HepG2 (cell line): ENCODE data around the gene GNG3. TPM values are rescaled to one million over a fixed set of nuclear protein-coding genes. Genes with fewer than 3 reads are reported as not detected.
A peak's percentile ranks its signal among the peaks of the same experiment; 100 is the strongest.

ENCODE experiments used
- AHR ChIP-seq: IDR thresholded peaks from 2 replicates; pipeline ENCODE4 v1.6.1; 2018; ENCODE audit warnings: missing genetic modification reagents, missing compliant biosample characterization
- CREM ChIP-seq, 2 experiments: sonication (generic) in 1 of 2; formaldehyde crosslinking in 1 of 2; IDR thresholded peaks; 2 replicates each; pipeline versions ENCODE4 v1.4.0 to v1.6.1; 2016 to 2020; ENCODE audit warnings: antibody characterized with exemption in 1 of 2, mild to moderate bottlenecking in 1 of 2, missing genetic modification reagents in 1 of 2
- ERF ChIP-seq: IDR thresholded peaks from 2 replicates; pipeline ENCODE4 v1.6.1; 2018; ENCODE audit warnings: missing biosample characterization, missing genetic modification reagents
- KDM5B ChIP-seq: sonication (generic); formaldehyde crosslinking; IDR thresholded peaks from 2 replicates; pipeline ENCODE4 v1.4.0; 2020; ENCODE audit warnings: missing genetic modification reagents, mild to moderate bottlenecking, borderline replicate concordance
- LCORL ChIP-seq, 2 experiments: fragments of 450-650 bp in 1 of 2; sonication (generic) in 1 of 2; formaldehyde crosslinking in 1 of 2; IDR thresholded peaks; 2 replicates each; pipeline versions ENCODE4 v1.5.0 to v1.6.1; 2017 to 2020; ENCODE audit warnings: antibody characterized with exemption in 1 of 2, missing genetic modification reagents in 1 of 2
- MEIS1 ChIP-seq: sonication (generic); formaldehyde crosslinking; IDR thresholded peaks from 2 replicates; pipeline ENCODE4 v1.9.0; 2021; ENCODE audit warnings: mild to moderate bottlenecking, missing genetic modification reagents, moderate library complexity, borderline replicate concordance
- MXI1 ChIP-seq: IDR thresholded peaks from 3 replicates; pipeline ENCODE4 v1.6.1; 2012; ENCODE audit warnings: low read depth, low read length, inconsistent platforms, borderline replicate concordance
- NFKB2 ChIP-seq: sonication (generic); formaldehyde crosslinking; IDR thresholded peaks from 2 replicates; pipeline ENCODE4 v1.4.0; 2020; ENCODE audit warnings: missing genetic modification reagents, borderline replicate concordance
- NONO ChIP-seq, 2 experiments: fragments of 450-650 bp in 1 of 2; sonication (generic) in 1 of 2; formaldehyde crosslinking in 1 of 2; IDR thresholded peaks in 1 of 2; conservative IDR thresholded peaks in 1 of 2; 2 replicates each; pipeline versions ENCODE4 v1.6.1 to v1.8.0; 2017 to 2022; ENCODE audit warnings: mild to moderate bottlenecking in 1 of 2, missing genetic modification reagents in 1 of 2, moderate library complexity in 1 of 2
- PHF20 ChIP-seq: sonication (generic); formaldehyde crosslinking; IDR thresholded peaks from 2 replicates; pipeline ENCODE4 v1.5.0; 2020; ENCODE audit warnings: mild to moderate bottlenecking, missing genetic modification reagents
- PHF8 ChIP-seq: sonication (generic); formaldehyde crosslinking; IDR thresholded peaks from 2 replicates; pipeline ENCODE4 v1.5.0; 2020; ENCODE audit warnings: missing genetic modification reagents
- POLR2G ChIP-seq: fragments of 200-400 bp; formaldehyde crosslinking; IDR thresholded peaks from 2 replicates; pipeline ENCODE4 v1.6.1; 2018; ENCODE audit warnings: mild to moderate bottlenecking, low read depth, low read length, moderate library complexity
- SAP130 ChIP-seq: IDR thresholded peaks from 2 replicates; pipeline ENCODE4 v1.6.1; 2016; ENCODE audit warnings: low read depth
- SP4 ChIP-seq: sonication (generic); formaldehyde crosslinking; IDR thresholded peaks from 2 replicates; pipeline ENCODE4 v1.8.1; 2023; ENCODE audit warnings: mild to moderate bottlenecking, missing genetic modification reagents
- ZNF225 ChIP-seq: sonication (generic); formaldehyde crosslinking; IDR thresholded peaks from 2 replicates; pipeline ENCODE4 v1.4.0; 2020; ENCODE audit warnings: mild to moderate bottlenecking, missing genetic modification reagents
- ZNF256 ChIP-seq: sonication (generic); formaldehyde crosslinking; conservative IDR thresholded peaks from 2 replicates; pipeline ENCODE4 v1.4.0; 2020; ENCODE audit warnings: missing genetic modification reagents
- ZNF292 ChIP-seq: sonication (generic); formaldehyde crosslinking; IDR thresholded peaks from 2 replicates; pipeline ENCODE4 v1.8.1; 2022; ENCODE audit warnings: mild to moderate bottlenecking, low read depth, missing genetic modification reagents, borderline replicate concordance
- ZNF891 ChIP-seq: sonication (generic); formaldehyde crosslinking; IDR thresholded peaks from 2 replicates; pipeline ENCODE4 v1.5.0; 2020; ENCODE audit warnings: mild to moderate bottlenecking, missing genetic modification reagents
- ZSCAN9 ChIP-seq: IDR thresholded peaks from 2 replicates; pipeline ENCODE4 v1.6.1; 2016; ENCODE audit warnings: borderline replicate concordance
- polyA plus RNA-seq, 8 experiments: library from polyadenylated mRNA; depleted of rRNA in 3 of 8; stranded (reverse) in 7 of 8; unstranded in 1 of 8; fragments of >200 nt; fragmentation: Illumina TruSeq in 4 of 8; extraction: Trizol in 4 of 8; gene quantifications; 2 replicates each; pipeline versions ENCODE4 v1.2.1 to v1.2.3, GENCODE V29; 2011 to 2016; ENCODE audit warnings: low read depth in 4 of 8, missing spikeins in 1 of 8, mixed read lengths in 1 of 8; ENCODE audit not compliant: insufficient read depth in 1 of 8
- total RNA-seq, 5 experiments: library from RNA; depleted of rRNA; stranded (reverse); fragments of >200 nt; fragmentation: Illumina TruSeq; extraction: Trizol; gene quantifications; 2 replicates each; pipeline ENCODE4 v1.2.3, GENCODE V29; 2016; ENCODE audit warnings: low read depth in 1 of 5
- TF ChIP-seq, protein P1 (sequence below): sonication (generic); formaldehyde crosslinking; IDR thresholded peaks from 2 replicates; pipeline ENCODE4 v1.4.0; 2020; ENCODE audit warnings: missing genetic modification reagents, borderline replicate concordance
- TF ChIP-seq, protein P2 (sequence below): sonication (generic); formaldehyde crosslinking; IDR thresholded peaks from 2 replicates; pipeline ENCODE4 v1.4.0; 2020; ENCODE audit warnings: missing genetic modification reagents
- TF ChIP-seq, protein P3 (sequence below): IDR thresholded peaks from 2 replicates; pipeline ENCODE4 v1.6.1; 2016; ENCODE audit warnings: mild to moderate bottlenecking

The GNG3 gene
- total and polyA plus RNA-seq, 2 of the 13 experiments (the other 11 are each of a cell fraction or from before 2014, with no cell fraction given): not detected

DNA sequence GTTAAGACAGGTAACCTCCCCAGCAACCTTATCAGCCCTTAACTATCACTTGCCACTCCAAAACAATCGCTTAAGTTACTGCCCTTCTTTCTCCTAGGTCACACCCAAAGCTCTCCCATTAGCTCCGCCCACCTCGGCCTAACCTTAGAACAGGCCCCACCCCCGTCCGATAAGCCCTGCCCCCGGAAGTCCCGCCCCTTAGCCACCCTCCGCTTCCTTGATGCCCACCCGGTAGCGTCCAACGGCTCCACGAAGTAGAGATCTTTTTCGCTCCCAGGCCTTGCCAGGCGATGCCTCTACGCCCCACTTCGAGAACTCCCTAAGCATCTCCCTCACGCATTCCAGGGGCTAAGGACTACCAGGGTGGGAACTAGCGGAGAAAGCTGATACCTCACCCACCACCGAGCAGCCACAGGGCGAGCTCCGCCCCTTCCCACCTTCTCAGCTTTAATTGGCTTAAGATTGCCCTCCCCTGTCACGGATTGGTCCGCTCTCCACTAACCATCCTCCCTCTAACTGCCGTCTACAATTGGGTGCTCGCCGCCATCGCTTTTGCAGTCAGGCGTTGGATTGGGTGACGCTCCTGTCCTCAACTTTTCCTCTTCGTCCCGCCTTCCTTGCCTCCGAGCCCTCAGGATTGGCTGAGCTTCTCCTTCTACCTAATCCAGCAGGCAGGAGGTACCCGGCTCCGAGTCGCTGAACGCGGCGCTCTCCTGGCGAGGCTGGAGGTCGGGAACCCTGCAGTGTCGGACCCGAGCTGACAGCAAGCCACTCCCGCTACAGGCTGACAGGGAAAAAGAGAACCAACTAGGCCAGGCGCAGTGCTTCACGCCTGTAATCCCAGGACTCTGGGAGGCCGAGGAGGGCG lies 46.5 kb downstream of the GNG3 start, which contains the start of gene ZBTB3 (continued):
- peak; percentile 83 for TF ChIP-seq PHF8 (CRISPR knock-in tag)
- peak; percentile 59; the same call in 1 of the 2 replicates for TF ChIP-seq KDM5B
- TF ChIP-seq SP4: peak; percentile 98
- TF ChIP-seq, protein P1, sequence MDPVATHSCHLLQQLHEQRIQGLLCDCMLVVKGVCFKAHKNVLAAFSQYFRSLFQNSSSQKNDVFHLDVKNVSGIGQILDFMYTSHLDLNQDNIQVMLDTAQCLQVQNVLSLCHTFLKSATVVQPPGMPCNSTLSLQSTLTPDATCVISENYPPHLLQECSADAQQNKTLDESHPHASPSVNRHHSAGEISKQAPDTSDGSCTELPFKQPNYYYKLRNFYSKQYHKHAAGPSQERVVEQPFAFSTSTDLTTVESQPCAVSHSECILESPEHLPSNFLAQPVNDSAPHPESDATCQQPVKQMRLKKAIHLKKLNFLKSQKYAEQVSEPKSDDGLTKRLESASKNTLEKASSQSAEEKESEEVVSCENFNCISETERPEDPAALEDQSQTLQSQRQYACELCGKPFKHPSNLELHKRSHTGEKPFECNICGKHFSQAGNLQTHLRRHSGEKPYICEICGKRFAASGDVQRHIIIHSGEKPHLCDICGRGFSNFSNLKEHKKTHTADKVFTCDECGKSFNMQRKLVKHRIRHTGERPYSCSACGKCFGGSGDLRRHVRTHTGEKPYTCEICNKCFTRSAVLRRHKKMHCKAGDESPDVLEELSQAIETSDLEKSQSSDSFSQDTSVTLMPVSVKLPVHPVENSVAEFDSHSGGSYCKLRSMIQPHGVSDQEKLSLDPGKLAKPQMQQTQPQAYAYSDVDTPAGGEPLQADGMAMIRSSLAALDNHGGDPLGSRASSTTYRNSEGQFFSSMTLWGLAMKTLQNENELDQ: no peak
- 0 out of 2 replicates have a peak, but pooled peaks have one; percentile 19 for TF ChIP-seq ZSCAN9 (CRISPR knock-in tag)
- peak; percentile 62; the same call in 1 of the 2 replicates for TF ChIP-seq CREM (IDR thresholded peaks at IDR 0.05)
- TF ChIP-seq CREM (CRISPR knock-in tag; IDR thresholded peaks at IDR 0.05): no peak
- 0 out of 2 replicates have a peak, but pooled peaks have one; percentile 8 for TF ChIP-seq ZNF891
- peak; percentile 53; the same call in 1 of the 3 replicates for TF ChIP-seq MXI1
- peak; percentile 83 for TF ChIP-seq PHF20 (CRISPR knock-in tag)
- TF ChIP-seq, protein P2, sequence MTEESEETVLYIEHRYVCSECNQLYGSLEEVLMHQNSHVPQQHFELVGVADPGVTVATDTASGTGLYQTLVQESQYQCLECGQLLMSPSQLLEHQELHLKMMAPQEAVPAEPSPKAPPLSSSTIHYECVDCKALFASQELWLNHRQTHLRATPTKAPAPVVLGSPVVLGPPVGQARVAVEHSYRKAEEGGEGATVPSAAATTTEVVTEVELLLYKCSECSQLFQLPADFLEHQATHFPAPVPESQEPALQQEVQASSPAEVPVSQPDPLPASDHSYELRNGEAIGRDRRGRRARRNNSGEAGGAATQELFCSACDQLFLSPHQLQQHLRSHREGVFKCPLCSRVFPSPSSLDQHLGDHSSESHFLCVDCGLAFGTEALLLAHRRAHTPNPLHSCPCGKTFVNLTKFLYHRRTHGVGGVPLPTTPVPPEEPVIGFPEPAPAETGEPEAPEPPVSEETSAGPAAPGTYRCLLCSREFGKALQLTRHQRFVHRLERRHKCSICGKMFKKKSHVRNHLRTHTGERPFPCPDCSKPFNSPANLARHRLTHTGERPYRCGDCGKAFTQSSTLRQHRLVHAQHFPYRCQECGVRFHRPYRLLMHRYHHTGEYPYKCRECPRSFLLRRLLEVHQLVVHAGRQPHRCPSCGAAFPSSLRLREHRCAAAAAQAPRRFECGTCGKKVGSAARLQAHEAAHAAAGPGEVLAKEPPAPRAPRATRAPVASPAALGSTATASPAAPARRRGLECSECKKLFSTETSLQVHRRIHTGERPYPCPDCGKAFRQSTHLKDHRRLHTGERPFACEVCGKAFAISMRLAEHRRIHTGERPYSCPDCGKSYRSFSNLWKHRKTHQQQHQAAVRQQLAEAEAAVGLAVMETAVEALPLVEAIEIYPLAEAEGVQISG (CRISPR knock-in tag): peak; percentile 26; the same call in 1 of the 2 replicates
- peak; percentile 45; the same call in 1 of the 2 replicates for TF ChIP-seq ZNF292 (CRISPR knock-in tag)
- TF ChIP-seq ZNF225 (CRISPR knock-in tag): no peak
- TF ChIP-seq AHR (CRISPR knock-in tag): no peak
- TF ChIP-seq LCORL (IDR thresholded peaks at IDR 0.05): no peak
- TF ChIP-seq LCORL (CRISPR knock-in tag; IDR thresholded peaks at IDR 0.05): peak; percentile 56
- peak; percentile 92 for TF ChIP-seq POLR2G
- TF ChIP-seq ERF (CRISPR knock-in tag): peak; percentile 13
- TF ChIP-seq NFKB2: peak; percentile 53; the same call in 1 of the 2 replicates
- no peak for TF ChIP-seq ZNF256 (CRISPR knock-in tag)
- no peak for TF ChIP-seq NONO (IDR thresholded peaks at IDR 0.05)
- peak; percentile 73 for TF ChIP-seq NONO (CRISPR knock-in tag; conservative IDR thresholded peaks at IDR 0.05)
- peak; percentile 79; the same call in 1 of the 2 replicates for TF ChIP-seq MEIS1 (CRISPR knock-in tag)
- peak; percentile 75 for TF ChIP-seq SAP130
- TF ChIP-seq, protein P3, sequence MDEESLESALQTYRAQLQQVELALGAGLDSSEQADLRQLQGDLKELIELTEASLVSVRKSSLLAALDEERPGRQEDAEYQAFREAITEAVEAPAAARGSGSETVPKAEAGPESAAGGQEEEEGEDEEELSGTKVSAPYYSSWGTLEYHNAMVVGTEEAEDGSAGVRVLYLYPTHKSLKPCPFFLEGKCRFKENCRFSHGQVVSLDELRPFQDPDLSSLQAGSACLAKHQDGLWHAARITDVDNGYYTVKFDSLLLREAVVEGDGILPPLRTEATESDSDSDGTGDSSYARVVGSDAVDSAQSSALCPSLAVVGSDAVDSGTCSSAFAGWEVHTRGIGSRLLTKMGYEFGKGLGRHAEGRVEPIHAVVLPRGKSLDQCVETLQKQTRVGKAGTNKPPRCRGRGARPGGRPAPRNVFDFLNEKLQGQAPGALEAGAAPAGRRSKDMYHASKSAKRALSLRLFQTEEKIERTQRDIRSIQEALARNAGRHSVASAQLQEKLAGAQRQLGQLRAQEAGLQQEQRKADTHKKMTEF (CRISPR knock-in tag): peak; percentile 13; the same call in 1 of the 2 replicates
